ENCODE data around the gene SH2B3.
"Not testable (repeated sequence)": the region's sequence is repeated elsewhere in the genome, so short reads cannot be mapped to it uniquely, and the experiment has no call there.

SH2B3 gene

DNA sequence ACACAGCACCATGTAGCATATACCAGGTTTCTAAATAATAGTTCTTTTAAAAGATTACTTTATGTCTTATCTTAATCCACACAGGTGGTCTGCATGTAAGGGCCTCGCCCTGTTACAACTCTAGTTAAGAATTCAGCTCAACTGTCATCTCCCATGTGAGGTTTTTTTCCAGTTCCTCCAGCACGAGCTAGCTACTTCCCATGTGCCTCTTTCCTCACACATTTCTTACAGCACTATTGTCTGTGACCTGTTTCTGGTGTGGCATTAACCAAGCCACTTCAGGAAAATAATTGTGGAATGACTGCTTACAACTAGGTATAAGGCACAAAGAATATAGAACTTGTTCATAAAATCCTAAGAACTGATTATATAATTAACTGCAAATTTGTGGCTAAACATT lies 65.5 kb downstream of the SH2B3 start:
- TF ChIP-seq, protein P1, sequence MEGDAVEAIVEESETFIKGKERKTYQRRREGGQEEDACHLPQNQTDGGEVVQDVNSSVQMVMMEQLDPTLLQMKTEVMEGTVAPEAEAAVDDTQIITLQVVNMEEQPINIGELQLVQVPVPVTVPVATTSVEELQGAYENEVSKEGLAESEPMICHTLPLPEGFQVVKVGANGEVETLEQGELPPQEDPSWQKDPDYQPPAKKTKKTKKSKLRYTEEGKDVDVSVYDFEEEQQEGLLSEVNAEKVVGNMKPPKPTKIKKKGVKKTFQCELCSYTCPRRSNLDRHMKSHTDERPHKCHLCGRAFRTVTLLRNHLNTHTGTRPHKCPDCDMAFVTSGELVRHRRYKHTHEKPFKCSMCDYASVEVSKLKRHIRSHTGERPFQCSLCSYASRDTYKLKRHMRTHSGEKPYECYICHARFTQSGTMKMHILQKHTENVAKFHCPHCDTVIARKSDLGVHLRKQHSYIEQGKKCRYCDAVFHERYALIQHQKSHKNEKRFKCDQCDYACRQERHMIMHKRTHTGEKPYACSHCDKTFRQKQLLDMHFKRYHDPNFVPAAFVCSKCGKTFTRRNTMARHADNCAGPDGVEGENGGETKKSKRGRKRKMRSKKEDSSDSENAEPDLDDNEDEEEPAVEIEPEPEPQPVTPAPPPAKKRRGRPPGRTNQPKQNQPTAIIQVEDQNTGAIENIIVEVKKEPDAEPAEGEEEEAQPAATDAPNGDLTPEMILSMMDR (IDR thresholded peaks at IDR 0.05; ENCODE audit: low read depth, low read length): no peak
- H3K4me3 ChIP-seq (ENCODE audit: low read depth, low read length): no peak overlapping the region

DNA sequence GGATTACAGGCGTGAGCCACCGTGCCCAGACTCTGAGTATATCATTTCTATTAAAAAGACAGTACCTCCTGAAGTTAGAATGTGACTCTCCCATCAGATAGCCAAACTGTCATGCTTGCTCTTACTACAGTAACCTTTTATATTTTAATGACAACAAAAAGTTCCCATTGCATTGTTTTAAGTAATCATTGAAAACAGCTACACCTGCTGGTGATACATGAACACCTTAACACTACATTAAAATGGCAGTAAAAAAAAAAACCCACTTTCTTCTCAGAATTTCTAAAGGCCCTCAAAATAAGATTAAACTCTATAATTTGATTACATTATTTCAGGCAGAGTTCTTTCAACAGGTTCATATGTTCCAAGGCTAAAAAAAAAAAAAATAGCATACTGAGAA lies 76.7 kb downstream of the SH2B3 start:
- no peak overlapping the region for H3K4me3 ChIP-seq (ENCODE audit: low read depth, low read length)
- TF ChIP-seq, protein P1 (IDR thresholded peaks at IDR 0.05; ENCODE audit: low read depth, low read length): no peak

DNA sequence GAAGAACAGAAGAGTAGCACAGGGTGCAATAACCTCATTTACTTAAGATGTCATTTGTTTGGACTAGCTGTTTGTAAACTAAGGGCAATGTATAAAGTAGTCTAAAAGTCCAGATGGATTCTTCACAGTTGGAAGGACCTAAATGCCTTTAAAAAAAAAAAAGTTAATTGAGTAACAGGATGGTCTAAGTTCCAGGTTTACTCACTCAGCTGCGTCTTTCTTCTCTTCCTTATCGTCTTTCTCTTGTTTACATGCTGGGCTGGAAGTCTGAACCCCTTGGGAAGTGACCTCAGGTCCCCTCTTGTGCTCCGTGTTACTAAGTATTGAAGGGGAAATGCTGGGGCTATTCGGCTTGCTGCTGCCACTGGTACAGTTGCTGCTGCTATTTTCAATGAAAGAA lies 82.5 kb downstream of the SH2B3 start:
- TF ChIP-seq, protein P1 (IDR thresholded peaks at IDR 0.05; ENCODE audit: low read depth, low read length): no peak
- no peak overlapping the region for H3K4me3 ChIP-seq (ENCODE audit: low read depth, low read length)

DNA sequence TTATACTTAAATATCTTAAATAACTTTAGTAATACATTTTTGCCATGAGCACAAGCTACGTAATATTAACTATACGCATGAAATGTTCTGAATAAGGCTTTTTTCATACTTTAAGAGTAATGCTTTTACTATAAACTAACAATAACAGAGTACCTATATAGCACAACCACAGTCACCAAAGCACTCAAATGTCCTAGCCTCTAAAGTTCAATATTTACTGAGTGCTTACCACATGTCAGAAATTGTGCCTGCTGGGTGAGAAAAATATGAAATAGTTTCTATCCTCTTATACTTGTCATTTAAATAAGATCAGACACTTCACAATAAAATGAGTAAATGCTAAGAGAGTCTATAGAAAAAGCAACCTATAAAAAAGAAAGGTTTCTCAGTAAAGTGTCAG lies 83.1 kb downstream of the SH2B3 start:
- TF ChIP-seq, protein P1 (IDR thresholded peaks at IDR 0.05; ENCODE audit: low read depth, low read length): no peak

DNA sequence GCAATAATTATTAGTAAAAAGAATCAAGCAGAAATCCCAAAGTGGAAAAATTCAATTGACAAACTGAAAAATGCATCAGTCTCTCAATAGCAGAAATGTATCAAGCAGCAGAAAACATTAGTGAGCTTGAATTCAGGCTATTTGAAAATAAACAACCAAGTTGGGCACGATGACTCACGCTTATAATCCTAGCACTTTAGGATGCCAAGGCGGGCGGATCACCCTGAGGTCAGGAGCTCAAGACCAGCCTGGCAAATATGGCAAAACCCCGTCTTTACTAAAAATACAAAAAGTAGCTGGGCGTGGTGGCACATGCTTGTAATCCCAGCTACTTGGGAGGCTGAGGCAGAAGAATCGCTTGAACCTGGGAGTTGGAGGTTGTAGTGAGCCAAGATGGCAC lies 87.3 kb downstream of the SH2B3 start:
- H3K4me3 ChIP-seq (ENCODE audit: low read depth, low read length): not testable (repeated sequence)

More for the DNA sequence above, 83.1 kb downstream of the SH2B3 start:
- no peak overlapping the region for H3K4me3 ChIP-seq (ENCODE audit: low read depth, low read length)

DNA sequence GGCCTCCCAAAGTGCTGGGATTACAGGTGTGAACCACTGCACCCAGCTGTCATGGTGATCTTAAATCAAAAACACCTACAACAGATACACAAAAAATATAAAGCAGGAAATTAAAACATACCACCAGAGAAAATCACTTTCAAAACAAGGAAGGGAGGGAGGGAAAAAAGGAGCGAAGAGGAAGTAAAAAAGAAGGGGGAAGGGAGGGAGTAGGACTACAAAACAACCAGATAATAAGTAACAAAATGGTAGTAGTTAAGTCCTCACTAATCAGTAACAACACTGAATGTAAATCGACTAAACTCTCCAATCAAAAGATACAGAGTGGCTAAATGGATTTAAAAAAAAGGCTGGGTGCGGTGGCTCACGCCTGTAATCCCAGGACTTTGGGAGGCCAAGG lies 89.0 kb downstream of the SH2B3 start:
- TF ChIP-seq, protein P1 (IDR thresholded peaks at IDR 0.05; ENCODE audit: low read depth, low read length): no peak
- H3K4me3 ChIP-seq (ENCODE audit: low read depth, low read length): no peak overlapping the region

All from WI38 (cell line).